ENCODE measurements around the gene ANKDD1A.

GRCh38 chr15:64961013-64961412 is 49.3 kb downstream of the ANKDD1A start:
- TF ChIP-seq CTCF (IDR thresholded peaks at IDR 0.05) (no peak), POLR2AphosphoS5 (IDR thresholded peaks at IDR 0.05; ENCODE audit: insufficient read depth in 1 of 2, low read depth in 1 of 2) (no peak), POLR2A (IDR thresholded peaks at IDR 0.05) (no peak)

All from vagina (tissue), 2 donors.